GM12801 (cell line): ENCODE results near the gene PCSK5.

ENCODE experiments used
- CTCF ChIP-seq: IDR thresholded peaks from one replicate; pipeline ENCODE4 v1.5.1; 2011; ENCODE audit warnings: control low read depth; ENCODE audit not compliant: insufficient read length; ENCODE audit errors: extremely low read depth

The PCSK5 gene

GRCh38 chr9:75889977-75890471 is 449 bp upstream of the PCSK5 start:
- no peak for TF ChIP-seq CTCF

- TF ChIP-seq CTCF, result no peak
Measured at GRCh38 chr9:75891277-75891741, 836 bp downstream of the PCSK5 start.

- no peak for TF ChIP-seq CTCF
Measured at GRCh38 chr9:75891771-75892215, 1.3 kb downstream of the PCSK5 start.

GRCh38 chr9:75892216-75892911 is 1.9 kb downstream of the PCSK5 start:
- TF ChIP-seq CTCF, result no peak

GRCh38 chr9:75893106-75893505 is 2.6 kb downstream of the PCSK5 start:
- no peak for TF ChIP-seq CTCF

- TF ChIP-seq CTCF, result no peak
Measured at GRCh38 chr9:75894566-75894965, 4.1 kb downstream of the PCSK5 start.

GRCh38 chr9:75895112-75895511 is 4.6 kb downstream of the PCSK5 start:
- no peak for TF ChIP-seq CTCF
